GM23338 (cell line): Measurements from ENCODE around the gene C22orf15. TPM values are rescaled to one million over a fixed set of nuclear protein-coding genes. Genes with fewer than 3 reads are reported as not detected.

Source experiments
- ATAC-seq: fragments of 200-7000 bp; cut with Tn5 transposase; 3 replicates; pipeline ENCODE4 v1.9.1; 2020
- DNase-seq: peaks from one replicate; pipeline ENCODE4 v3.0.0-alpha.2; 2015; ENCODE audit warnings: low spot score
- H2AFZ ChIP-seq: fragments of 200-600 bp; sonication (generic); 2 replicates; pipeline ENCODE4 v1.8.0; 2016; ENCODE audit warnings: antibody characterized with exemption, mild to moderate bottlenecking, moderate library complexity
- H3F3A ChIP-seq: fragments of 200-600 bp; sonication (generic); replicated peaks from 2 replicates; pipeline ENCODE4 v1.8.0; 2017; ENCODE audit warnings: antibody characterized with exemption, mixed run types, low read depth
- H3K27ac ChIP-seq: fragments of 200-600 bp; sonication (generic); 2 replicates; pipeline ENCODE4 v1.6.1; 2016; ENCODE audit warnings: low read depth
- H3K27me3 ChIP-seq: fragments of 200-600 bp; sonication (generic); 2 replicates; pipeline ENCODE4 v1.8.0; 2016; ENCODE audit warnings: mild to moderate bottlenecking, mixed run types, moderate library complexity; ENCODE audit not compliant: insufficient read depth
- H3K36me3 ChIP-seq: fragments of 200-600 bp; sonication (generic); 2 replicates; pipeline ENCODE4 v1.8.0; 2016; ENCODE audit warnings: mild to moderate bottlenecking; ENCODE audit not compliant: insufficient read depth
- H3K4me1 ChIP-seq: fragments of 200-600 bp; sonication (generic); 2 replicates; pipeline ENCODE4 v1.8.0; 2016; ENCODE audit warnings: mild to moderate bottlenecking, moderate library complexity; ENCODE audit not compliant: insufficient read depth
- H3K4me2 ChIP-seq: fragments of 200-600 bp; sonication (generic); 2 replicates; pipeline ENCODE4 v1.7.1; 2017; ENCODE audit warnings: mixed run types
- H3K4me3 ChIP-seq: fragments of 200-600 bp; sonication (generic); 2 replicates; pipeline ENCODE4 v1.6.1; 2016; ENCODE audit warnings: mixed run types
- H3K79me2 ChIP-seq: fragments of 200-600 bp; sonication (generic); replicated peaks from 2 replicates; pipeline ENCODE4 v1.8.0; 2017; ENCODE audit warnings: mild to moderate bottlenecking; ENCODE audit not compliant: insufficient read depth
- H3K9me2 ChIP-seq: fragments of 200-600 bp; sonication (generic); 2 replicates; pipeline ENCODE4 v1.8.0; 2017; ENCODE audit not compliant: insufficient read depth
- H4K20me1 ChIP-seq: fragments of 200-600 bp; sonication (generic); replicated peaks from 2 replicates; pipeline ENCODE4 v1.8.0; 2017; ENCODE audit warnings: mild to moderate bottlenecking; ENCODE audit not compliant: insufficient read depth
- H3K27ac Mint-ChIP-seq: 2 replicates; pipeline ENCODE4 v1.8.0; 2020; ENCODE audit warnings: inconsistent platforms, mild to moderate bottlenecking, moderate library complexity, mixed read lengths
- H3K27me3 Mint-ChIP-seq: 3 replicates; pipeline ENCODE4 v1.8.0; 2022; ENCODE audit warnings: low read depth, mild to moderate bottlenecking, moderate library complexity, mixed read lengths, inconsistent platforms; ENCODE audit not compliant: insufficient read depth, poor library complexity
- H3K36me3 Mint-ChIP-seq: 3 replicates; pipeline ENCODE4 v1.8.0; 2021; ENCODE audit warnings: low read depth, mild to moderate bottlenecking, inconsistent platforms, moderate library complexity, mixed read lengths
- H3K4me1 Mint-ChIP-seq: 3 replicates; pipeline ENCODE4 v1.8.0; 2020; ENCODE audit warnings: mild to moderate bottlenecking, inconsistent platforms, mixed read lengths
- H3K4me3 Mint-ChIP-seq: 3 replicates; pipeline ENCODE4 v1.8.0; 2021; ENCODE audit warnings: moderate library complexity, mild to moderate bottlenecking, inconsistent platforms, mixed read lengths
- H3K9me3 Mint-ChIP-seq: 3 replicates; pipeline ENCODE4 v1.8.0; 2020; ENCODE audit warnings: moderate library complexity, mild to moderate bottlenecking, inconsistent platforms, mixed read lengths
- CREB1 ChIP-seq: fragments of 250-450 bp; sonication (Bioruptor Pico); IDR thresholded peaks from 2 replicates; pipeline ENCODE4 v1.5.0; 2020; ENCODE audit warnings: low read depth, mild to moderate bottlenecking, moderate library complexity
- ETS1 ChIP-seq: IDR thresholded peaks from 2 replicates; pipeline ENCODE4 v1.6.1; 2016; ENCODE audit warnings: antibody characterized with exemption
- EZH2 ChIP-seq: fragments of 200-600 bp; sonication (generic); IDR thresholded peaks from one replicate; pipeline ENCODE4 v1.8.0; 2017; ENCODE audit warnings: antibody characterized with exemption, mild to moderate bottlenecking, low read depth; ENCODE audit not compliant: unreplicated experiment
- EZH2phosphoT487 ChIP-seq: fragments of 200-600 bp; sonication (generic); IDR thresholded peaks from one replicate; pipeline ENCODE4 v1.8.1; 2018; ENCODE audit warnings: antibody characterized with exemption; ENCODE audit not compliant: unreplicated experiment
- JUNB ChIP-seq: IDR thresholded peaks from one replicate; pipeline ENCODE4 v1.6.1; 2016; ENCODE audit warnings: antibody characterized with exemption; ENCODE audit not compliant: unreplicated experiment
- NANOG ChIP-seq: IDR thresholded peaks from 2 replicates; pipeline ENCODE4 v1.6.1; 2016; ENCODE audit warnings: antibody characterized with exemption, borderline replicate concordance
- POLR2AphosphoS5 ChIP-seq: IDR thresholded peaks from 2 replicates; pipeline ENCODE4 v1.6.1; 2016; ENCODE audit warnings: antibody characterized with exemption, low read depth
- ZNF114 ChIP-seq: fragments of 250-450 bp; sonication (Bioruptor Pico); IDR thresholded peaks from 2 replicates; pipeline ENCODE4 v1.5.0; 2020; ENCODE audit warnings: mild to moderate bottlenecking, moderate library complexity
- polyA plus RNA-seq: library from polyadenylated mRNA; unstranded; fragments of >200 nt; fragmentation: Nextera tagmentation; extraction: Ambion mirVana; gene quantifications from 2 replicates; pipeline ENCODE4 v1.2.1, GENCODE V29; 2016
- total RNA-seq: library from RNA; depleted of rRNA; stranded (reverse); fragments of >200 nt; shearing (Covaris generic); gene quantifications from 2 replicates; pipeline ENCODE4 v1.2.3, GENCODE V29; 2014
- TF ChIP-seq, protein P1 (sequence below): fragments of 250-450 bp; sonication (Bioruptor Pico); IDR thresholded peaks from 2 replicates; pipeline ENCODE4 v1.5.0; 2020; ENCODE audit warnings: mild to moderate bottlenecking, moderate library complexity

The C22orf15 gene
- total and polyA plus RNA-seq, 2 experiments from 2014 or later, result 3.6 to 9.3 TPM

GRCh38 chr22:23760056-23760455, 2.7 kb upstream of the C22orf15 start (continued):
- TF ChIP-seq, protein P1, sequence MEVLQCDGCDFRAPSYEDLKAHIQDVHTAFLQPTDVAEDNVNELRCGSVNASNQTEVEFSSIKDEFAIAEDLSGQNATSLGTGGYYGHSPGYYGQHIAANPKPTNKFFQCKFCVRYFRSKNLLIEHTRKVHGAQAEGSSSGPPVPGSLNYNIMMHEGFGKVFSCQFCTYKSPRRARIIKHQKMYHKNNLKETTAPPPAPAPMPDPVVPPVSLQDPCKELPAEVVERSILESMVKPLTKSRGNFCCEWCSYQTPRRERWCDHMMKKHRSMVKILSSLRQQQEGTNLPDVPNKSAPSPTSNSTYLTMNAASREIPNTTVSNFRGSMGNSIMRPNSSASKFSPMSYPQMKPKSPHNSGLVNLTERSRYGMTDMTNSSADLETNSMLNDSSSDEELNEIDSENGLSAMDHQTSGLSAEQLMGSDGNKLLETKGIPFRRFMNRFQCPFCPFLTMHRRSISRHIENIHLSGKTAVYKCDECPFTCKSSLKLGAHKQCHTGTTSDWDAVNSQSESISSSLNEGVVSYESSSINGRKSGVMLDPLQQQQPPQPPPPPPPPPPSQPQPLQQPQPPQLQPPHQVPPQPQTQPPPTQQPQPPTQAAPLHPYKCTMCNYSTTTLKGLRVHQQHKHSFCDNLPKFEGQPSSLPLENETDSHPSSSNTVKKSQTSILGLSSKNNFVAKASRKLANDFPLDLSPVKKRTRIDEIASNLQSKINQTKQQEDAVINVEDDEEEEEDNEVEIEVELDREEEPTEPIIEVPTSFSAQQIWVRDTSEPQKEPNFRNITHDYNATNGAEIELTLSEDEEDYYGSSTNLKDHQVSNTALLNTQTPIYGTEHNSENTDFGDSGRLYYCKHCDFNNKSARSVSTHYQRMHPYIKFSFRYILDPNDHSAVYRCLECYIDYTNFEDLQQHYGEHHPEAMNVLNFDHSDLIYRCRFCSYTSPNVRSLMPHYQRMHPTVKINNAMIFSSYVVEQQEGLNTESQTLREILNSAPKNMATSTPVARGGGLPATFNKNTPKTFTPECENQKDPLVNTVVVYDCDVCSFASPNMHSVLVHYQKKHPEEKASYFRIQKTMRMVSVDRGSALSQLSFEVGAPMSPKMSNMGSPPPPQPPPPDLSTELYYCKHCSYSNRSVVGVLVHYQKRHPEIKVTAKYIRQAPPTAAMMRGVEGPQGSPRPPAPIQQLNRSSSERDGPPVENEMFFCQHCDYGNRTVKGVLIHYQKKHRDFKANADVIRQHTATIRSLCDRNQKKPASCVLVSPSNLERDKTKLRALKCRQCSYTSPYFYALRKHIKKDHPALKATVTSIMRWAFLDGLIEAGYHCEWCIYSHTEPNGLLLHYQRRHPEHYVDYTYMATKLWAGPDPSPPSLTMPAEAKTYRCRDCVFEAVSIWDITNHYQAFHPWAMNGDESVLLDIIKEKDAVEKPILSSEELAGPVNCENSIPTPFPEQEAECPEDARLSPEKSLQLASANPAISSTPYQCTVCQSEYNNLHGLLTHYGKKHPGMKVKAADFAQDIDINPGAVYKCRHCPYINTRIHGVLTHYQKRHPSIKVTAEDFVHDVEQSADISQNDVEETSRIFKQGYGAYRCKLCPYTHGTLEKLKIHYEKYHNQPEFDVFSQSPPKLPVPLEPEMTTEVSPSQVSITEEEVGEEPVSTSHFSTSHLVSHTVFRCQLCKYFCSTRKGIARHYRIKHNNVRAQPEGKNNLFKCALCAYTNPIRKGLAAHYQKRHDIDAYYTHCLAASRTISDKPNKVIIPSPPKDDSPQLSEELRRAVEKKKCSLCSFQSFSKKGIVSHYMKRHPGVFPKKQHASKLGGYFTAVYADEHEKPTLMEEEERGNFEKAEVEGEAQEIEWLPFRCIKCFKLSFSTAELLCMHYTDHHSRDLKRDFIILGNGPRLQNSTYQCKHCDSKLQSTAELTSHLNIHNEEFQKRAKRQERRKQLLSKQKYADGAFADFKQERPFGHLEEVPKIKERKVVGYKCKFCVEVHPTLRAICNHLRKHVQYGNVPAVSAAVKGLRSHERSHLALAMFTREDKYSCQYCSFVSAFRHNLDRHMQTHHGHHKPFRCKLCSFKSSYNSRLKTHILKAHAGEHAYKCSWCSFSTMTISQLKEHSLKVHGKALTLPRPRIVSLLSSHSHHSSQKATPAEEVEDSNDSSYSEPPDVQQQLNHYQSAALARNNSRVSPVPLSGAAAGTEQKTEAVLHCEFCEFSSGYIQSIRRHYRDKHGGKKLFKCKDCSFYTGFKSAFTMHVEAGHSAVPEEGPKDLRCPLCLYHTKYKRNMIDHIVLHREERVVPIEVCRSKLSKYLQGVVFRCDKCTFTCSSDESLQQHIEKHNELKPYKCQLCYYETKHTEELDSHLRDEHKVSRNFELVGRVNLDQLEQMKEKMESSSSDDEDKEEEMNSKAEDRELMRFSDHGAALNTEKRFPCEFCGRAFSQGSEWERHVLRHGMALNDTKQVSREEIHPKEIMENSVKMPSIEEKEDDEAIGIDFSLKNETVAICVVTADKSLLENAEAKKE, result no peak
- no peak for TF ChIP-seq ETS1
- TF ChIP-seq EZH2phosphoT487, result no peak
- no peak for TF ChIP-seq CREB1 (CRISPR knock-in tag)
- TF ChIP-seq NANOG, result no peak
- no peak for TF ChIP-seq ZNF114
- no peak for TF ChIP-seq JUNB

DNA sequence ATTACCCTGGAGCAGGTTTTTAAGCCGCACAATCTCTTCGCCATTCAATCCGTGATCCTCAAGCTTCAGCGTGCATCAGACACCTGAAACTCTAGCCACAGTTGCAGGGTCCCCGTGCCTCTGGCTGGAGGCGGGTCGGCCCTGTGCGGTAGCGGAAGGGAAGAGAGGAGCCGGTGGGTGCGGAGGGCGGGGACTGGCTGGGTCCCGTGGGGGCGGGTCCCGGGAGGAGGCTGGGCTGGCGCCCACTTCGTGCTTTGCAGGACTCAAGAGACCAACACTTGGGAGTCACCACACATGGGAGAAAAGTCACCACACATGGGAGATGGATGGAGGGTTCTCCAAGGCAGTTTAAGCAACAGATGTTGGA, 772 bp downstream of the C22orf15 start:
- peak; percentile 49 for ATAC-seq
- Histone ChIP-seq H3K27ac (0 out of 2 replicates have a peak overlapping the region, but pooled peaks have one; percentile 55), H3K4me3 (peak overlapping the region; percentile 56), H2AFZ (no peak overlapping the region), H3K4me2 (peak overlapping the region; percentile 89), H3K27me3 (no peaks in the 10 kb centered on the region), H3K4me1 (peaks cover 25% of the 10 kb centered on the region), H3K79me2 (no peaks in the 10 kb centered on the region), H3K36me3 (no peaks in the 10 kb centered on the region; the same call in 1 of the 2 replicates), H3K9me2 (no peaks in the 10 kb centered on the region), H3F3A (0 out of 2 replicates have a peak, but pooled peaks cover 3% of the 10 kb centered on the region), H4K20me1 (no peaks in the 10 kb centered on the region)
- Mint-ChIP-seq H3K4me1 (peaks cover 36% of the 10 kb centered on the region), H3K9me3 (no peaks in the 10 kb centered on the region), H3K27ac (0 out of 2 replicates have a peak overlapping the region, but pooled peaks have one; percentile 44), H3K27me3 (peaks cover 14% of the 10 kb centered on the region), H3K36me3 (peaks cover 14% of the 10 kb centered on the region), H3K4me3 (peak overlapping the region; percentile 59)
- peak; percentile 69 for DNase-seq
- peak; percentile 56 for TF ChIP-seq POLR2AphosphoS5
- TF ChIP-seq NANOG, result no peak
- TF ChIP-seq ZNF114, result no peak
- no peak for TF ChIP-seq CREB1 (CRISPR knock-in tag)
- no peak for TF ChIP-seq EZH2
